Femur (tissue), 1 donor: ENCODE data around the gene MGRN1.

Experiments used
- DNase-seq: peaks from one replicate; pipeline ENCODE4 v3.0.0-alpha.2; 2017

MGRN1 gene

DNA sequence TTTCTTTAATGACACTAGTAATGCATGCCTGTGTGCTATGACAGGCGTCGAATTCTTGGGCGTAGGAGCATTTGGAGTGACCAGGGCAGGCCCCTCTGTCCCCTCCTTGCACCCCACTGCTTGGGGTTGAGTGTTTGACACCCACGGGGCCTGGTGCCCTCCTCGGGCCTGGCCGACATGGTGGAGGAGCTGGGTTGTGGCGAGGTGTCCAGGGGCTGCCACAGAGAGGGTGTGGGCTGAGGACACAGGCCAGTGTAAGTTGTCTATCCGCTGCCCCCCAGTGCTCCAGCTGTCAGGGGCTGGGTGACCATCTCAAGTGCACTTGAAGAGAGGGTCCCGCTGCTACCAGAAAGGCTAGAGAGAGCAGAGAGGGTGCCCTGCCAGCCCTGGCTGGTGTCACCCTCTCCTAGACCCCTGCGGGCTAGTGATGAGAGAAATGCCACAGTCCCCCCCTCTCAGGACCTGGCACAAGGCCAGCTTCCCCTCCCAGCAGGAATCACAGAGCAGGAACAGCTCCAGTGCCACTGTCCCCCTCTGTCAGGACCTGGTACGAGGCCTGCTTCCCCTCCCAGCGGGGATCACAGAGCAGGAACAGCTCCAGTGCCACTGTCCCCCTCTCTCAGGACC is 30.5 kb downstream of the MGRN1 start:
- no peak for DNase-seq

DNA sequence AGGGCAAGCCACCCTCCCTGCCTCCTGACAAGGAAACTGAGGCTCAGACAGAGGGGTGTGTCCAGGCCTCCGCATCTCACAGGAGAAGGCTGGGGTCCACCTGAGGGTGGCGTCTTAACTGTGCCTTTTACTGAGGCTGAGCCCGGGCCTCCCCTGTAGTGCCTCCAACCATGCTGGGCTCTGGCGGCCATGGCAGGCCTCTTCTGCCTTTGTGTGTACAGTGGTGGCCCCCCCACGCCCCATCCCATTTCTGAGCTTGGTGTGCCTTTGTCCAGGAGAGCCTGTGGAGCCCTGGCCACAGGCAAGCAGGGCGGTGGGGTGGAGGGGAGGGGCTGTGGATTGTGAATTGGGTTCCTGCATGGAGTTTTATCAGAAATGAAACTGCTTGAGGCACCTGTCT is 31.2 kb downstream of the MGRN1 start:
- DNase-seq: no peak

DNA sequence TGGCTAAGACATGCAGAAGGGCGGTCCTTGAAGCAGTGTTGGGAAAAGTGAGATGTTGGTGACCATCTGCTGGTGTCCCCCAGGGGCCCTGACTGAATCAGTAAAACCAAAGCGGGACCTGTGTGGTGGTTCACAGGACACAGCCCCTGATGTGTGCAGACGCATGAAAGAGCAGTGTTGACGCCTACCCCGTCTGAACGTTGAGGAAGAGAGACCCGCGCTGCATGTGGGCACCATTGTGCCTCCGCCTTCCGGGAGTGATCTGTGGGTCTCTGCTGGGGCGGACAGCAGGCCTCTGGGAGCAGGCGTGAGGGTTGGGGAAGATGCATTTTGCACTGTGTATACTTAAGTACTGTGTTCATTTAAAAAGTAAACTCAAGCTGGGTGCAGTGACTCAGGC is 31.6 kb downstream of the MGRN1 start:
- DNase-seq: no peak

DNA sequence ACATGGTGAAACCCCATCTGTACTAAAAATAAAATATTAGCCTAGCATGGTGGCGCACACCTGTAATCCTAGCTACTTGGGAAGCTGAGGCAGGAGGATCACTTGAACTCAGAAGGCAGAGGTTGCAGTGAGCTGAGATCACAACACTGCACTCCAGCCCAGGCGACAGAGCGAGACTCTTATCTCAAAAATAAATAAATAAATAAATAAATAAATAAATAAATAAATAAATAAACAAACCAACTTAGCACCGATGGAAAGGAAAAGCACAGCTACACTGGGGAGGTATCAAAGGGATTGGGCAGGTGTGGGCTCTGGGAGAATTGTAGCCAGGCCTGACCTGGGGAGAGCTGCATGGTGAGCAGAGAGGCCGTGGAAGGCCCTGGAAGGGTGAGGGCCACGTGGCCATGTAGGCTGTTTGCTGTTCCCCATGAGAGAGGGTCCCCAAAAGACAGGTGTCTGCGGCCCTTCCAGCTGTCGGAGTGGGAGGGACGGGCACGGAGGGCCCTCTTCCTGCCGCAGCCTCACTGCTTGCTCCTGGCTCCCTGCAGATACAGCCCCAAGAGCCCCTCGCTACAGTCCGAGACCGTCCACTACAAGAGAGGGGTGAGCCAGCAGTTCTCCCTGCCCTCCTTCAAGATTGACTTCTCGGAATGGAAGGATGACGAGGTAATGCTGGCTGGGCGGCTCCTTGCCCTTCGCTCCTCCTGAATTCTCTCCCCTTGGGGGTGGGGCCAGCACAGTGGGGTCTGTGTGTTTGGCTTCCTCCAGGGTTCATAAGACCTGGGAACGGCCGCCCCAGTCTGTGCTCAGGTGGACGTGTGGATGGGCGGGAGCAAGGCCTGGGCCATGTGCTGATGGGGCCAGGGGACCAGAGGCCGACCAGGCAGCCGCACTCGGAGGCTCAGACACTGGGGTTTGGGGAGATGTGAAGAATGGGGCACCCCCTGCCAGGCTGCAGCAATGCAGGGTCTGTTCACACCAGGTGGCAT is 32.4 kb downstream of the MGRN1 start:
- no peak for DNase-seq

DNA sequence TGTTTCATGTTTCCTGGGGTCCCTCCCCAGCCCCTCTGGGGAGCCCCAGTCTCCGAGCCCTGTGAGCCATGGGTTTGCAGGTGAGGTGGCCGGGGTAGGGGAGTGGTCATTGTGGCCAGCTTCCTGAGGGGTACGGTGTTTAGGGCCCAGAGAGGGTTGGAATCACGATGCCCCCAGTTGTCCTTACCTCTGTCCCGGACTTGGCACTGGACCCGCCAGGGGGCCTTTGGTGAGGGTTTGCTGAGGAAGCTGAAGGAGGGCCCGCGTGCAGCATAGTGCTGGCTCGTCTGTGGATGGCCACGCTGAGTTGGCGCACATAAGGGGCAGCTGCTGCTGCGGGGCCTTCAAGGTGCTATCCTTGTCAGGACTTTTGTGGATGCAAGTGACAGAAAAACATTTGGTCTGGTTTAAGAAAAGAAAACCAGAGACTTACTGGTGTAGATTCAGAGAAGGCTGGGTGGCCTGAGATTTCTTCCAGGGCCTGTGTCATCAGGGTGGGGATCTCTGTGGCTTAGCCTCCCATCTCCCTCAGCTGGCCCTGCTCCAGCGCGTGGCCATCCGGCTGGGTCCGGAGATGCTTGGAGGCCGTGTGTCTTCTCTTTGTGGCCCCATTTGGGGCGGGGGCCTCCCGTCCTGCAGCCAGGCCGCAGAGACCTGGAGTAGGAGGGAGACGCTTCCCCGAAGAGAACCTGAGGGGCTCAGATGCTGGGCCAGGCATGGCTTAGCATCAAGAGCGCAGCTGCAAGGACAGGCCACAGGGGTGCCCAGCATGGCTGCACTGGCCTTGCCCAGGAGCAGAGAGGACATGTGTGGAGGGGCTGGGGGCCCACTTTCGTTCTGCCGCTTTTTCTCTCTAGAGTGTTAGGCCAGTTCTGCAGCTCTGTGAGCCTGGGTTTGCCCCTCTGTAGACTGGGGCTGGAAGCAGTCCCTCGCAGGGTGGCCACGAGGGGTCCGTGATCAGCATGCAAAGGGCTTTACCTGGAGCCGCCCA is 35.0 kb downstream of the MGRN1 start:
- DNase-seq: no peak

DNA sequence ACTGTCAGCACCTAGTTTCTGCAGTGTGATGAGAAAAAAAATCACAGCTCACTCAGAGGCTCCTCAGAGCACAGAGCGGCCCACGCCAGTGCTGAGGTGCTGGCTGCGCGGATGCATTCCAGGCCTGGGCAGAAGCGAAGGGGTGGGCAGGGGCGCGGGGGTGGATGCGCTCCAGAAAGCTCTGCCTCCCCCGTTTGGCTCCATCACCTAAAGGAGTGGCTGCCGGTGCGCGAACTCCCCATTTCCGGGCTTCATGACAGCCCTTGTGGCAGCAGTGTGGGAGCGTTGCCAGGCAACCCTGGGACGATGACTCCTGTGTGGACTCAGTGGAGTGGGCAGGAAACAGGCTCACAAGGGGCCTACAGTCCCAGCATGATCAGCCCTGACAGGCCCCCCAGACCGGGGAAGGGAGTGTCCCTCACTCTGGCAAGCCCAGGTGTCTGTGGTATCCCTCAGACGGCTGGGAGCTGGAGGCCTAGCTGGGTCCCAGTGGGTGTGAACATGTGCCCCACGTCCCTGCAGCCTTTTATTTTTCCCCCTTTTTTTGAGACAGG is 35.9 kb downstream of the MGRN1 start:
- peak; percentile 85 for DNase-seq

DNA sequence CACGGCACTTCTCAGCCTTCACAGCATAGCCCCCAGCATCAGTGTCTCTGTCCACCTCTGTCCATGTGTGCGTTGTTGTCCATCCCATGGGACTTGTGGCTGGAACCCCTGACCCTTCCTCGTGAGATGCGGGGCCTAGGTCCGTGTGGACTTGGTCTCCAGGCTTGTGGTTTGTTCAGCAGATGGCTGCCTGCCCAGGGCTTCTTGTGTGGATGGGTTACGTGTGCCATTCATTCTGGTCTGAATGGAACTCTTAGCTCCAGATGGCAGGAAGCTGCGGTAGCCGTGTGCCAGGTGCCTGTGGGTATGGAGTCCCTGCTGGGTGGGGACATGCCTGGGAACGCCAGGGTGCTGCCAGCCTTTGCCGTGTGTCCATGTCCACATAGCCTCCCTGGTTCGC is 37.0 kb downstream of the MGRN1 start:
- DNase-seq: no peak

DNA sequence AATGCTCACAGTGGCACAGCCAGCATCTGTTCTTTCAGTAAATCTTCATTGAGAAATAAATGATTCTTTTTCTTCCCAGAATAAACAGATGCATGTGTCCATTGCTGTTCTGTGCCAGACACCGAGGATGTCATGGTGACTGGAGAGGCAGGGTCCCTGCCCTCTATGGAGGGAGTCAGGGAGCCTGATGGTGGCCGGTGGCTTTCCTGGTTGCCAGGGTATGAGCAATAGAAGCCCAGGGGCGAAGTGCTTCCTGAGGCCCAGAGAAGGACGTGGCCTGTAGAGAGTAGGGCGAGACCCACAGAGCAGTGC is 38.8 kb downstream of the MGRN1 start:
- no peak for DNase-seq

DNA sequence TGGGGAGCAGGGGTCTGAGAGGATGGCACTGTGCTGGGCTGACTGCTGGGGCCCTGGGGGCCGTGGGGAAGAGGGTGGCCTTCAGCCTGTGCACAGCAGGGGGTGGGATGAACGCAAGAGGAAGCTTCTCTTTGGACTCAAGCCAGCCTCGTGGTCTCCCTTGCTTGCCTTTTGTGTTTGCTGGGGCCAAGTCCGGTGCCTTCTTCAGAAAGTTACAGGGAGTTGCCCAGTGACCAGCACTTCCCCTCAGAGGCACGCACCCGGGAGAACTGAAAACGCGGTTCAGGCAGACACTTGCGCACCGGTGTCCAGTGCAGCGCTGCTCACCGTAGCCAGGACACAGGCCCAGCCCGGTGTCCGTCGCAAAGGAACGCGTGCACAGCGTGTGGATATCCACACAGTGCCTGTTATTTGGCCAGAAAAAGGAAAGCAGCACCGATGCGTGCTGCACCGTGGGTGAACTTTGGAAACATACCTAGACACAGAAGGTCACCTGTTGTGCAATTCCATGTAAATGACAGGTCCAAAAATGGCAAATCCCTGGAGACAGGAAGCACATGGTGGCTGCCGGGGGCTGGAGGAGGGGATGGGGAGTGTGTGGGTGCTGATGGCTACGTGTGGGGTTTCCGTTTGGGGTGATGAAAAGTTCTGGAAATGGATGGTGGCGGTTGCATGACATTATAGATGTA is 39.3 kb downstream of the MGRN1 start:
- peak; percentile 65 for DNase-seq

DNA sequence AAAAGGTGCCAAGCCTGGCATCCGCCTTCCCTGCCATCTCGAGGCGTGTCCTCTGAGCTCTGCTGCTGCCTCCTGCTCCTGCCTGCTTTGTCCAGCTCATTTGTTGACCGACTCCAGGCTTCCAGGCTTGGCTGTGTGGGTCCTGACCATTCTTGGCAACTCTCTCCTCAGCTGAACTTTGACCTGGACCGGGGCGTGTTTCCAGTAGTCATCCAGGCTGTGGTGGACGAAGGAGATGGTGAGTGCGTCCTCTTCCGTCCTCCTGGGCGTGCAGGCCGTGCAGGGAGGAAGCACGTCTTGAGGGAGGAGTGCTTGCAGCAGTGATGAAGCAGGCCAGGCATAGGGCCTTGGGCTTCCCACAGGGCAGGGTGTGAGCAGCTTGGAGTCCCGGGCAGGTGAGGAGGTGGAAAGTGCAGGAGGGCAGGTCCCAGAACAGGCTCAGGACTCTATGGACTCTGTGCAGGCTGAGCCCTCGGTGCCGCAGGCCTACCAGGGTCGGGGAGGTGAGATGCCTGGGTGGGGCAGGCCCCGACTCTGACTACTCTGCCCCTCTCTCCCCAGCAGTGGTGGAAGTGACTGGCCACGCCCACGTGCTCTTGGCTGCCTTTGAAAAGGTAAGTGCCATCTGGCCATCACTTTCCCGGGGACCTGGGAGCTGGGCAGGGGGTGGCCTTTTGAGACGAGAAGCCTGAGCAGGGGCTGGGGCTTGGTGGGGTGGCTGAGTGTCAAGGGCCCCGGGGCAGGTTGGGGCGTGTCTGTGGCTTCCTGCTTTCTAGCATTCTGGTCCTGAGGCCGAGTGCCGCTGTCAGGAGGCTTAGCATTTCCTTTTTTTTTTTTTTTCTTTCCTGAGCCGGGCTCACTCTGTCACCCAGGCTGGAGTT is 40.2 kb downstream of the MGRN1 start:
- no peak for DNase-seq

DNA sequence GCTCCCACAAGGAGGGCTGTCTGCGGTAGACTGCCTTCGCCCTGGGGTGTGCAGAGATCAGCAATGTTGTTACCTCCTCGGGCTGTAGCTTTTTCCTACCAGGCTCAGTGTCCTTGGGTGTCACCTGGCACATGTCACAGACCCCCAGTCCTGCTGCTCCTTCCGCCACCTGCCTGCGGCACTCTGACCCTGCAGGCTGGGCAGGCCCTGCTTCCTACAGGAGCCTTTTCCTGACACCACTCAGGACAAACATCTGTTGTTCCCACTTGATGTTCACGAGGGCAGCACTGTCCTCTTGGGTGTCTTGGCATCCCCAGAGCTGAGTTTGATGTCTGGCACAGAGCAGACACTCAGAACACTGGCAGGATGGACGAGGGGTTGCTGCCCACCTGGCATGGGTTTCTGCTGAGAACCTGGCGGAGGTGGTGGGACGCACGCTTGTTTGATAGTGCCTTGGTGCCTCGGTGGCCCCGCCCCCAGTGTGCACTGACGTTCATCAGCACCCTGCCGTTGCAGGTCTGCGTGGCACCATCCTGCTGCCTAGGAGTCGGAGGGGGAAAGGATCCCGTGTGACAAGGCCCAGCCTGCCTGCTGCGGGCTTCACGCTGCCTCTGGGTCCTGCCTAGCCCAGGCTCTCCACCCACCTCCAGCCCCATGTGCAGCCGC is 42.0 kb downstream of the MGRN1 start:
- DNase-seq: no peak

DNA sequence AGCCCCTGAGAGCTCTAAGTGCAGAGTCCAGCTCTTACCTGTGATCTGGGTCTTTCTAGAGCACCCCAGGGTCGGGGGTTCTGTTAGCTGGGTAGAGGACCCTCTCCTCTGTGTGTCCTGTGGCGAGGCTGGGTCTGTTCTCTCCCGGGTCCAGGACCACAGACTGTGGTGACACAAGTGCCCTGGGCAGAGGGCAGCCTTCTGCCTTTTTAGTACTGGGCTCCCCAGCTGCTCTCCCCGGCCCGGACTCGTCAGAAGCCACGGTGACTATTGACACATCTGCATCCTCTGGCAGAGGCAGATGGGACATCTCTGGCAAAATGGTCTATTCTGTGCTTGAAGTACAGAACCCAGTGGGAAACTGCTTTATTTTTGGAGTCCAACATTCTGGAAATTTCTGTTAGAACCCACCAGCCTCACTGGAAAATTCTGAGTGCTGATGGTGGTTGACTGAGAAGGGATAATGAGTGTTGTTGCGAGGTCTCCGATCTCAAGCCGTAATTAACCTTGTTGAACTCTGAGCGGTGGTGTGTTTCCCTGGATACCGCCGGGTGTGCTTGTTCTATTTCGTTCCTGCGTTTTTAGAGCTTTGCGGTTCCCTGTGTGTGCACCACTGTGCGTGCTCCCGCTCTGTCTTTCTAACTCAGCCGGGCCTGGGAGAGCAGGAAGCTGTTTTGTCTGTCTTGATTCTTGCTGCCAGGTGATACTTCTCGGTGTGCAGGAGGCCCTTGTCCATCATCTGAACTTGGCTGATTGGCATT is 42.8 kb downstream of the MGRN1 start:
- no peak for DNase-seq

DNA sequence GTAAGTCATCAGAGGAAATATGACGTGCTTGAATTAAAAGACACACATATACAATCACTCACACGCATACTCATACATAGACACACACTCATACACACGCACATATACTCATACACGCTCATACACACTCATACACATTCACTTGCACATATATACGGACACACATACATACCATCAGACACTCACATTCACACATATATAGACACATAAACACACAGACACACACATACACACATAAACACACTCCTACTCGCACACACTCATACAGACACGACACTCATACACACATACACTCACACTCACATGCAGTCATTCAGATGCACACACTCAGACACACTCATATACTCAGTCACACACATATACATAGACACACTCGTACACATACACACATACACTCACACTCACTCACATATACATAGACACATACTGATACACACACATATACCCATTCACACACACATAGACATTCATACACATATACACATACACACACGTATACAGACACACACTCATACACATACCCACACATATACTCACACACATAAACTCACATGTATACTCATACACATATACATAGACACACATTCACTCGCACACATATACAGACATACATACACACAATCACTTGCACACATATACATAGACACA is 43.8 kb downstream of the MGRN1 start:
- no peak for DNase-seq

DNA sequence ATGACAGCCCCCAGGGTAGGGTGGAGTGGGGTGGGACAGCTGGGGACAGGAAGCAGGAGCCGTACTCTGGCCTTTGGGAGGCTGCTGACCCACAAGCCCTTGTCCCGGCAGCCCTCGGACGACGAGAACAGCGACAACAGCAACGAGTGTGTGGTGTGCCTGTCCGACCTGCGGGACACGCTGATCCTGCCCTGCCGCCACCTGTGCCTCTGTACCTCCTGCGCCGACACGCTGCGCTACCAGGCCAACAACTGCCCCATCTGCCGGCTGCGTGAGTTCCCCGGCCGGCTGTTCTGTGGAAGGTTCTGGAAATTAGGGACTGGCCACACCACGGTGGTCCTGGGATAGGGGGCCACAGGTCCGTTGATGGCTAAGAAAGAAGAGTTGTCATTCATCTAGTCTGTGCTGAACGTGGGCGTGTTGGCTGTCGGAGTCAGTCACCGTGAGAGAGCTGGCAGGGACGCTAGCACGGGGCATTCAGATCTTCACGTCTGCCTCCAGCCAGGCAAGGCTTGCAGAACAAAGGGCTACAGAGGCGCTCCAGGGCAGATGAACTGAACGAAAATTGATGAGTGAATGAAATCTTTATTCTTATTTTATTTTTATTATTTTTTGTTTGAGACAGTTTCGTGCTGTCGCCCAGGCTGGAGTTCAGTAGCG is 48.9 kb downstream of the MGRN1 start:
- DNase-seq: no peak

DNA sequence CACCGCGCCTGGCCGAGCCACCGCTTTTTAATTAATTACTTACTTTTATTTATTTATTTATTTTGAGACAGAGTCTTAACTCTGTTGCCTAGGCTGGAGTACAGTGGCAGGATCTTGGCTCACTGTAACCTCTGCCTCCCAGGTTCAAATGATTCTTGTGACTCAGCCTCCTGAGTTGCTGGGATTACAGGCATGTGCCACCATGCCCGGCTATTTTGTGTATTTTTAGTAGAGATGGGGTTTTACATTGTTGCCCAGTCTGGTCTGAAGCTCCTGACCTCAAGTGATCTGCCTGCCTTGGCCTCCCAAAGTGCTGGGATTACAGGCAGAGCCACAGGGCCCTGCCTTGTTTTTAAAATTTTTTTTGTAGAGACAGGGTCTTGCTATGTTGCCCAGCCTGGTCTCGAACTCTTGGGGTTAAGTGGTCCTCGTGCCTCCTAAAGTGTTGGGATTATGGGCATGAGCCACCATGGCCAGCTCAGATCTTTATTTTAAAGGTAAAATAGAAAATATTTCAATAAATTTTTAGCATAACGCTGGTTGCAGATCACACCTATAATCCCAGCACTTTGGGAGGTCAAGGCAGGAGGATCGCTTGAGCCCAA is 50.4 kb downstream of the MGRN1 start:
- no peak for DNase-seq

DNA sequence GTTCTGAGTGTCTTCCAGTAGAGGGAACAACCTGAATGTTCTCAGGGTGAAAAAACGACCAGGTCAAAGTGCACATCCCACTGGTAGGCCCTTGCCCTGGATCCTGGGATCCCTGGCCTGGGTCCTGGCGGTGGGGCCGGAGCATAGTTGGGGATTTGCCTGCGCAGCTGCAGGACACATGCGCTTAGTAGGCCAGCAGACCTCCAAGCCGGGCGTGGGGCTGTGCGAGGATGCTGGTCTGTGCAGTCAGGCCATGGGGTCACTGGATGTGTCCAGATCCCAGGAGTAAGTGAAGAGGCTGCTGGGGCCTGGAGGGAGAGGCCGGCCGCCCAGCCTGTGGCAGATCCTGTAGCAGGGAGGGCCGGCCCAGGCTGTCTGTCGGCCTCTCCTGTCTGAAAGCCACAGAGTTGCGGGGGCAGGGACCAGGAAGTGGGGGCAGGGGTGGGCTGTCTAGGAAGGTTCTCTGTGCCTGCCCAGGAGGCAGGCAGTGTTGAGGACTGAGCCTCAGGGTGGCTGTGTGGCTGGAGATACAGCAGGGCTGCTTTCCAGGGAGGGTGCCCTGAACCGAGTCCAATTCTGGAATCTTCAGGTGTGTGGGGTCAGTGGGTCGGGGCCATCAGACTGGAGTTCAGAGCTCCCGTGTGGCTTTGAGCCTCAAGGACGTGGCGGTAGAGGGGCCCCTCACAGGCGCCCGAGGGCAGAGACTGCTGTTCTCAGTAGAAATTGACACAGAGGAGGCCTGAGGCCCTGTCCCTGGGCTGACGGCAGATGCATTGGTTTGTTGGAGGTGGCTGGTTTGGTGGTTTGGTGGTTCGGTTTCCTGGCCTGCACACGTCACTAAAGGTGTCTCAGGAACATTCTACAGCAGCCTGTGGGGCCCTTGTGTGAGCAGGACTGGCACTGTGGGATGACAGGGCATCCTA is 51.5 kb downstream of the MGRN1 start:
- DNase-seq: no peak

DNA sequence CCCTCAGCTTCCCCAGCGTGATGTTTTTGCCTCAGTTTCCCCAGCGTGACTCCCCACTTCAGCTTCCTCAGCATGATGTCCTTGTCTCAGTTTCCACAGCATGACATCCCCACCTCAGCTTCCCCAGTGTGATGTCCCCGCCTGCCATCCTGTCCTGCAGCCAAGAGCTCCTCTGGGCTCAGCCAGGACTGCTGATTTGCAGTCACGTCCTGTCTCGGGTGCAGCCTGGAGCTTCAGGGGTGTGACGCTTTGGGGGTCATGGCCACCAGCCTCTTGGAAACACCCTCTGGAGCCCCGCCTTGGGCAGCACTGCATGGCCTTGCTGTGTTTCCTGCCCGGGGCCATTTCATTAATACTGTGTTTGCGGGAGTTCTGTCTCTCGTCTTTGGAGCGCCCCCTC is 52.2 kb downstream of the MGRN1 start:
- DNase-seq: no peak
